GM19043 (cell line): Measurements from ENCODE around the gene HNRNPA1.

Source experiments
- ATAC-seq: cut with Tn5 transposase; IDR thresholded peaks from one replicate; pipeline ENCODE4 v1.9.1; 2021; ENCODE audit warnings: low read depth; ENCODE audit not compliant: unreplicated experiment

HNRNPA1 gene

DNA sequence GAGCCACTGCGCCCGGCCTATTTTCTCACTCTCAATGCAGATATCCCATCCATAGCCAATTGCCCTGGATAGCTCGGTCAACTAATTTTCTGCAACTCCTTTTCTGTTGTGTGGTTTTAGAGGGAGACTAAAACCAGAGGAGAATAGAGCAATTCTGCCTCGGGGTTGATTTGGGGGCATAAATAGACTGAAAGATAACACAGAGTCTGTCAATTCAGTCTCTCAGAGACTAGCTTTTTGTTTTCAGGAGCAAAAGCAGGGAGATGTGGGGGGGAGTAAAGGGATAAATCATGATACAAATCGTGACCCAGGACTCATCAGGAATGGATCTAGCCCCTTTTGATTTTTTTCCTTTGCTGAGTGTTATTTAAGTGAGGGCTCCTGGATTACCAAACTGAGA, 50.9 kb downstream of the HNRNPA1 start:
- no peak for ATAC-seq

DNA sequence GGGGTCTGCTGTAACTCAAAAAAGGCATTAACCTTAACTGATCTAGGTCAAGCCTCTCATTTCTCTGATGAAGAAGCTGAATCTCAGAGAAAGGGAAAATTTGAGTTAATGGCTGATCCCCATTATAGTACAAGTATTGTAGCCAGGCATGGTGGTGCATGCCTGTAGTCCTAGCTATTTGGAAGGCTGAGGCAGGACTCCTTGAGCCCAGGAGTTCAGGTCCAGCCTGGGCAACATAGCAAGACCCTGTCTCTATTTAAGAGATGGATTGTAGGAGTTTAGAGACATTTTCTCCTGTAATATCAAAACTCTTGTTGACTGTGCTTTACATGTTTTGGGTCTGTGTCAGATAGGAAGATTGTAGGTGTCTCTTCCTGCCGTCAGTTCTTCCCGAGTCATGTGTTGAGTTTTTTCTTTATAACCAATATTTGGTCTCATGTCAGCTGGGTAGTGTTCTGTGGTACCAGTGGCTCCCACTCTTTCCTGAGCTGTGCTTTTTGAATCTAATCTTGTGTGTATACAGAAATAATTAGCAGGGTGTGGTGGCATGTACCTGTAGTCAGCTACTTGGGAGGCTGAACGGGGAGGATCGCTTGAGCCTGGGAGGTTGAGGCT, 53.0 kb downstream of the HNRNPA1 start:
- no peak for ATAC-seq
